GM18873 (cell line): ENCODE results near the gene CACNB4.
A peak's percentile ranks its signal among the peaks of the same experiment; 100 is the strongest.
"Not testable (repeated sequence)": the region's sequence is repeated elsewhere in the genome, so short reads cannot be mapped to it uniquely, and the experiment has no call there.

Experiments
- ATAC-seq: cut with Tn5 transposase; IDR thresholded peaks from one replicate; pipeline ENCODE4 v1.9.1; 2021; ENCODE audit warnings: mild to moderate bottlenecking, moderate library complexity, moderate number of reproducible peaks; ENCODE audit not compliant: unreplicated experiment, low FRiP score

Gene CACNB4

DNA sequence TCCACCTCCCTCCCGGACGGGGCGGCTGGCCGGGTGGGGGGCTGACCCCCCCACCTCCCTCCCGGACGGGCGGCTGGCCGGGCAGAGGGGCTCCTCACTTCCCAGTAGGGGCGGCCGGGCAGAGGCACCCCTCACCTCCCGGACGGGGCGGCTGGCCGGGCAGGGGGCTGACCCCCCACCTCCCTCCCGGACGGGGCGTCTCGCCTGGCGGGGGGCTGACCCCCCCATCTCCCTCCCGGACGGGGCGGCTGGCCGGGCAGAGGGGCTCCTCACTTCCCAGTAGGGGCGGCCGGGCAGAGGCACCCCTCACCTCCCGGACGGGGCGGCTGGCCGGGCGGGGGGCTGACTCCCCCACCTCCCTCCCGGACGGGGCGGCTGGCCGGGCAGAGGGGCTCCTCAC, 223.2 kb downstream of the CACNB4 start:
- not testable (repeated sequence) for ATAC-seq

DNA sequence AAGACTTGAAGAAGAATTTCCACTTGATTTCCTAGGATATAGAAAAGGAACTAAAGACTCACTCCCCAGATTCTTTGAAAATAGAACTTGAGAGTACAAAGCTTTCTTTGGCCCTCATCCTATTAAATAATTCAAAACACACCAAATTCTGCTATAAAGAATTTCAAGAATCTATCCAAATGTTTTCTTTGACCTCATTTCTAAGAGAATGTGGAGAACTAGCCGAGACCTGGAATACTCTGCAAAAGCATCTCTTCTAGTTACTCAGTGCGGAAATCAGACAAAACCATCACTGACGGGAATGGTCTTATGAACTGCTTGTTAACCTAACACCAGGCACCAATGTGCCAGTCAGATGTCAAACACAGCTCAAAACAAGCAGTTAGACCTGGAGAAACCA, 226.4 kb downstream of the CACNB4 start:
- no peak for ATAC-seq

DNA sequence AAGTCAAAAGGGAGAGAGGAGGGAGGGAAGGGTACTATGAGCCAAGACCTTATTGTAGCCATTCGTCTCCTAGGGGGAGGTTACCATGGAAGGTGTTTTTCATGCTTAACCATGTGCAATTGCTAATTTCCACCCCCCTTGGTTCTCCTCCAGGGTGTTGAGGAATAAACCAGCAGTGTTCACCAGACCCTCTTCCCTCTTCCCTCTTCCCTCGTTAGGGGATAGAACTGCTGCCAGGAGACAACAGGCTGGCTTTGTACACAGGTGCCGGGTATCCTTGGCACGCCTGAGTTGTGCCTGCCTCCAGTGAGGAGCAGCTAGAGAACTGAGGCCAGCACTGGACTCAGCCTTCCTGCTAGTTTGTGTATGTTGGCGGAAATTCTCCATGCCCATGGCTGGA, 229.6 kb downstream of the CACNB4 start:
- ATAC-seq, result no peak

DNA sequence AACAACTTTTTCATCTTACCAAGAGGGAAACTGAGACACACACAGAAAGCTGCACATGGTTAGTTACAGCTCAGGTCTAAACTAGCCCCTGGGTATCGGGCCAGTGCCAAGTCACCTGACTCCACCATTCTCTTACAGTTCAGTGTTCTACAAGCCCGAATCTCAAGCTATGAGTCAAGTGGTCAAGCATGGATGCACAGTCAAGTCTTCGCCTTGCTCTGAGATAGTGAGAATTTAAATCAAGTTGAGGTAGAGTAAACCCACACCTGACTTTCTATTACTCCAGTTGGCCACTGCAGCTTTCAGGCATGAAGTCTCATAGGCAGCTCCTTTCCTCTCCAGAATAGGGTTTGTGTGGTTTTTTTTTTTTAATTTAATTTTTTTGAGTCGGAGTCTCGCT, 236.1 kb downstream of the CACNB4 start:
- peak; percentile 100 for ATAC-seq

DNA sequence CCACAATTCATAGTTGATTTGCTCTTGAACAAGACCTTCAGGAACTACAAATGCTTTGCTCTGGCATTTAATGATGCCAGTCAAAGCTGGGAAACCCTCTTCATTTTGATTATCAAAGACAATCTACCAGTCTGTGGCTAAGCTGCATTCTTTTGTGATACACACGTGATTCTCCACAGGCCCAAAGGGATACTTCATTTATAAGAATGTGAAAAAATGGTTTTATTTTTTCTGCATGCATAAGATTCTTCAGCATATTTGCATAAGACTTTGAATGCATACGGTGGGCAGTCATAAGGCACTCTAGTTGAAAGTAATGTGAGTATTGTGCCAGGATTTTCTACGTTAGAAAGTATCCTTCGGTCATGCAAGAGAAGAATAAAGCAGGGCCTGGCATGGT, 237.7 kb downstream of the CACNB4 start:
- no peak for ATAC-seq

DNA sequence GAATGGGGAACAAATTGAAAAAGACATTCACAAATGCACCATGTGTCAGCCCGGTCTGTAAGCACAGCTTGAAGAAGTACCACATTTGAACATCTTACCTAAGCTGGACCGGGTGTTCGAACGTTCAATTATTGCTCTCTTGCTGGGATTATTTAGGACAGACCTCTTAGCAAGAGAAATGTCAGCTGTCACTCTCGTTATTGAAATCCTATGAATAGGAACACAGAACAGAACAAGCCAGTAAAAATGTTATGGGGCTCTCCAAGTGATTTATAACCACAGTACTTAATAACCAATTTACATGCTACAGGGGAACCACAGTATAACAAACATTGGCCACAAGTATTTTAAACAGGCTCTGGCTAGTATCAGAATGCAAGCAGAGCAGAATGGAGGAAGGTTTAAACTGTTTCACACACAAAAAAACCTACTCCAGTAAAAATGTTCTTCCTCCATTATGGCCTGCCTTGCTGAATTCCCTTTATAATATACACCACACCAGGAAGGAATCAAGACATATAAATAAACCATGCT, 238.2 kb downstream of the CACNB4 start:
- ATAC-seq, result no peak

DNA sequence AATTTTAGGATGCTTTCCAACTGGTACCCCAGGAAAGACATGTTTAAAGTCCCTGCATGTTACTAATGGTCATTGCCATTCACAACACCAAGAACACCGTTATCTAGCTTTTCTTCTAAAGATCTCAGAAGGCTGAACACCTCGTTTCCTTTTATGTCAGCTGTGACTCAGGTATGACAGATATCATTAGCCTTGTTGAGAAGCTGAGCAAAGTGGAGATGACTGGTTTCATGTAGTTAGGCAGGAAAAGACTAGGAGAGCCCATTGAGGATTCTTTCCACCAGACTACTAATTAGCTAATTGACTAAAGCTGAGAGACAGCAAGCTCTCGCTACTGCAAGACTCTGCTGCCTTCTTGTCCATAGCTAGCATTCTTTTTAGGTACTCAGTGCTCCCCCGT, 238.6 kb downstream of the CACNB4 start:
- no peak for ATAC-seq

DNA sequence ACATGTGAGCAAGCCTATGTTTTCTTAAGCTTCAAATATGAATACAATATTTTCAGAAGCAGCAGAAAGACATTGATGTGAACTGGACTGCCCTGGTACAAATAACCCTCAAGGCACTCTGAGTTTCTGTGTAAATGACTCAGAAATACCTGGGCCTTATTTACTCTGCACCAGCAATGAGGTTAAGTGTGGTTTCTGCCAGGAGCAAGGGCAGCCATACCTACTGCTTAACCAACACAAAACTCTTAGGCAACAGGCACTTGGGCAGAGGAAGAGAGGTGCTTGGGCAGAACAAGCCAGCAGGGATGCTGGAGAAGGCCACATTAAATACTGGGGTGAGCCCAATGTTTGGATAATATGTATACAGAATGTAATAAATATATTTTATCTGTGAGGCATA, 241.2 kb downstream of the CACNB4 start:
- no peak for ATAC-seq

DNA sequence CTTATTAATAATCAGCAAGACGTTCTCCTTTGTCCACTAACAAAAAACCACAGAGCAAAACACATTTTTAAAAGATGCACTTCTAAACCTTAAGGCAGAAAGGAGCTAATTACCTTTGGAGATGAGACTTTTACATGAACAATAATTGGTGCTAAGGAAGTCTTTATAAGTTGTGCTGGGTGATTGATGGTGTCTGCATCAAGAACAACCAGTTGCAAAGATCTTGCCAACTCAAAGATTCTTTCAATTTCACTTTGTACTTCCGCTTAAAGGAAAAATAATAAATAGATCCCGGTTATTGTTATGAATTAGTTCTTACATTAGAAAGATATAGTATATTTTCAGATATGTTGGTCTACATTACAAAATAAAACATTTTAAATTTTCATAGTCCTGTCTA, 243.7 kb downstream of the CACNB4 start:
- no peak for ATAC-seq

DNA sequence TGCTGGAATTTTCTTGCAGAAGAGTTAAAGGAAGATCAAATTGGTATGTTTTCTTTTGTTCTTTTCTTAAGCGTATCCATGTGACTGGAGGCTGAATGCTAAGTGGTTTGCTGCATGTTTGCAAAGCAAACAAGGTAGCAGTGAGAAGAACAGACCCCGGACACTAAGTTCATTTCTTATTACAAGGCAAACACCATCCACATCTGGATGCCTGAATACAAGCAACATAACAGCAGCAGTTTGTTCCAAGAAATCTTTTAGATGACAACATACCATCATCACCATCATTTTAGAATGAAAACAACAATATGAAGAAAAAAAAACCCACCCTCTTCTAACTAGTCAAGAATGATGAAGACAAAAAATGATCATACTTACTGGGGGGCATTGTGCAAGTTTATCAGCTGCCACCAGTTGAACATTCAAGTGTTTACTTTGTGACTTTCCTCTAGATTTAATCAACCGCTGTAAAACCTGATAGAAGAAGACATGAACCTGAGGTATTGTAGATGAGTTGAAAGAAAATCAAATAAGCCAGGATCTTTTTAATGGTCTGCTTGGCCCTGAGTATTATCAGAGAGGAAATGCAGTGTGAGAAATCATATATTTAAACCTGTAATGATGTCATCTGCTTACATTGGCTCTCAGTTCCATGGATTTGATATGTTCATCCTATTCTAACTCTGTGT, 245.6 kb downstream of the CACNB4 start:
- no peak for ATAC-seq

DNA sequence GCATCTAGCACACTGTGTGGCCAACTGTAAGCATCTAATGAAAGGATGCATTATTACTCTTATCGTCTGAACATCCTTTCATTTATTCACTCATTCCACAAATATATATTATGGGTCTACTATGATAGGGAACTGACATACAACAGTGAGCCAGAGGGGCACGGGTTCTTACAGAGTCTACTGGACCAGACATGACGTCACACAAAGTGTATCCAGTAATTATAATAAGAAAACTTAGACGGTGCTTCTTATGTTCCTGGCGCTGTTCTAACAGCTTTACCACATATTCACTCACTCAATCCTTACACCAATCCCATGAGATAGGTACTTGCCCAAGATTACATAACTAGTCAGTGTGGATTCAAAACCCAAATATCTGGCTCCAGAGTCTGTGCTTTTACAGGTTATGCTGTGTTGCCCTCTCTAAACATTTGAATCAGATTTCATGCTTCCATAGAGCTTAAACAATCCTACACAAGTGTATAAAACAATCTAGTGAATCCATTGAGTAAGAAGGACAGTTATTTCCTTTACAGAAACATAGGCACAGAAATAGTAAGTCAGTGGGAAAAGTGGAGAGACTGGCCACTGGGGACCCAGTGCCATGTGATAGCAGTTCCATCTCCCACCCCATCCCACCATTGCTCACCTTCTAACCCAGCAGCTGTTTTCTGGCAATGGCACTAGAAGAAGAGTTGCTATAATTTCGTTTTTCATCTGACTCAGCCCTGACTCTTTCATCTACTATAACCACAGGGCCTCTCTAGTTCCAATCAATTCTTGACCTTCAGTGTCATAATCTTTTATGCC, 246.4 kb downstream of the CACNB4 start:
- no peak for ATAC-seq

DNA sequence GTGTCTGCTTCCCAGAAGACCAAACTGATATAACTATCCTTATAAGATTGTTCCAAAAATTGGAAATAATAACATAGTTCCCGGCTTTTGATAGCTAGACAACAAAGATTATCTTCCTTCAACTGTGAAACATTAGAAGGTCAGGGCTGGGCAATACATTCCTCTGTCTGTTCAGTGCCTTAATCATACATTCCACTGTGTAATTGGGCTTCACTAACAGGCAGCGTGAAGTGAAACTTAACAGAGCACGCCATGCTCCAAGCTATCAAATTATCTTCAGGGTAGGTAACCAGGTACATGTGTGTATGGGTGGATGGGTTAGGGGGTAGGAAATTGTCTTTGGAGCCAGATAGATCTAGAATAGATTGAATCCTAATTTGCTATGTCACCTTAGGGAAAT, 247.1 kb downstream of the CACNB4 start:
- ATAC-seq, result no peak

DNA sequence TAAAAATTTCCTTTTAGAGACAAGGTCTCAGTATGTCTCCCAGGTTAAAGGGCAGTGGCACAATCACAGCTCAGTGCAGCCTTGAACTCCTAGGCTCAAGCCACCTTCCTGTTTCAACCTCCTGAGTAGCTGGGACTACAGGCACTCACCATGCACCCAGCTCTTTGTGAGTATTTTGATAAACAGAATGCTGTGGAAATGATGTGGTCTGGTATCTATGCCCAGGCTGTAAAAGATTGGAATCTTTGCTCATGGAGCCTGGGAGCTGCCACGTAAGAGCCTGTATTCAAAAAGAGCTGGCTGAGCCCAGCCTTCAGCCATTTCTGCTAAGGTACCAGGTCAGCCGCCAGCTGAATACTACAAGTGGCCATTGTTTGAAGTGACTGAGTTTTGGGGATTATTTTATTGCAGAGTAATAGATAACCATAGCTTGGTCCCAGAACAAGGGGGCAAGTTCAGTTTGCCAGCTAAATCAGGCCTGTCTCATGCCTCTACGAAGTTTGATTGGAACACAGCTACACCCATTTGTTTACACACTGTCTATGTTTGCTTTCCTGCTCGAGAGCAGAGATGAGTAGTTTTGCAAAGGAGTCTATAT, 249.3 kb downstream of the CACNB4 start:
- no peak for ATAC-seq

DNA sequence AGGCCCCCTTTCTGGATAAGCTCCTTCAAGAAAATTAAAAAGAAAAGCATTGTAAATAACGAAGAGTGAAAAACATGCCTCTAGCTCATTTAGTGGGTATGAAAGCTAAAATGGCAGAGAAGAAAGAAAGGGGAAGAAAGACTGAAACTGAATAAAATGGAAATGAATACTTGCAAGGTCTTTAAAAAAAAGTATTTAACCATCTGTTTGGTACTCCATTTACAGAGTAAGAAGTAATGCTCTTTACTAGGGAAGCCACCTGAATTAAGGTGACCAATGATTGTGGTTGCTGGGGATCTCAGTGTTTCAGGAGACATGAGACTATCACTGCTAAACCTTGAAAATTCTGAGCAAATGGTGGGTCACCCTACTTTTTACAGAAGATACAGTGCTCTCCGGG, 253.0 kb downstream of the CACNB4 start:
- ATAC-seq, result peak; percentile 51

DNA sequence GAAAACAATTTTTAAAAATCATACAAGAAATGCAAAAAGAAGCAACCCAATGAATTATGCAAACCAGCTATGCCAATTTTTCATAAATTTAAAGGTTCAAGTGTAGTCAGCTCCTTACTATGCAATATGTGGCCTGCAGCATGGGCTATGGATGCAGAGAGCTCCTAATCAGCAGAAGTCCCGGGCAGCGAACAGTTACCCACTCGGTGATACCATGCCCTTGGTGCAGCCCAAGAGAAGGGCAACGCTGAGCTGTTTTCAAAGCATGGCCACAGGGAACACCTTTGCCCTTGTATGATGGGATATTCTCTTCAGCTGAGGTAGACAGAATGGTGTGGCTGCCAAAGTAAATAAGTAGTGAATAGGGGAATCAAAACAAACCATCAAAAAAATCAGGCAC, 253.4 kb downstream of the CACNB4 start:
- ATAC-seq, result no peak

DNA sequence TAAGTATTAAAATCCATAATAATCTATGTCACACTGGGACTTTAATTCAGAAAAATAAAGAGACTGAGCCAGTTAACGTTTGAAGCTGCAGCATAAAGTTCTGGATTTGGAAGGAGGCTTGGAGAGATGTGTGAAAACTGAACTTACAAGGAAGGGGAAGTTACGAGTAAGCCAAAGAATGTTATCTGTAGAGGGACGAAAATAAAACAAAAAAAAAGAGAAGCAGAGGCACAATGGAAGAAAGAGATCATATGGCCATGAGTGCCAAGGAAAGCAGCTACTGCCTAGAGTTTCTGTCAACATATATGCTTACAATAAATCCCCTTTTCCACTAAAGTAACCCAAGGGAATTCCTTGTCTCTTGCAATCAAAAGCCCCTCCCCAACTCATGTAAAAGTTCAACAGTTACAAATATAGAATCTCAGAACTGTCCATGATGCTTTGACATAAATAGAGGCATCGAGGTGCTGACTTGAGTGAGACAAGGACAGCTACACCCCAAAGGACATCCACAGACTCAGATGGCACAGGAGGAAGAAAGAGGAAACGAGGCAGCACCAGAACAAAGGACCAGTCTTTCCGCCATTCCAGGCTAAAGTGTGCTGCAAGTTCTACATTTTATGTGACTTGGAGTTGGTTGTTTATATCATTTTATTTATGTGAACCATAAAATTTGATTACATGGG, 254.5 kb downstream of the CACNB4 start:
- ATAC-seq, result no peak

DNA sequence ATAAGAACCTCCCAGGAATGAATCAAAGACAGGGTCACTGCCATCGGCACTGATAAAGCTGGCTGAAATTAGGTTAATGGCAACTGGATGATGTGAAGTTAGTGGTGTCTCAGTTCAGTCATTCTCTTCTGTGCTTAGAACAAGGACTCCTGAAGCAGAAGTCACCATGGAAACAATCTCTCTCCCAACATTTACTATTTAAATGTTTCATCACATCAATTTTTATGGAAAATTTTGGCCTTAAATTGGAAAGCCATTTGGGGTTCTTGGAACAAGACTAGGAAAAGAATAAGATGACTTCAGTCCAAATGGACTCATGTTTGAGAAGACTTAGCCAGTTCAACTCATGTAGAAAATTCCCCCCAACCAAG, 255.2 kb downstream of the CACNB4 start:
- no peak for ATAC-seq

DNA sequence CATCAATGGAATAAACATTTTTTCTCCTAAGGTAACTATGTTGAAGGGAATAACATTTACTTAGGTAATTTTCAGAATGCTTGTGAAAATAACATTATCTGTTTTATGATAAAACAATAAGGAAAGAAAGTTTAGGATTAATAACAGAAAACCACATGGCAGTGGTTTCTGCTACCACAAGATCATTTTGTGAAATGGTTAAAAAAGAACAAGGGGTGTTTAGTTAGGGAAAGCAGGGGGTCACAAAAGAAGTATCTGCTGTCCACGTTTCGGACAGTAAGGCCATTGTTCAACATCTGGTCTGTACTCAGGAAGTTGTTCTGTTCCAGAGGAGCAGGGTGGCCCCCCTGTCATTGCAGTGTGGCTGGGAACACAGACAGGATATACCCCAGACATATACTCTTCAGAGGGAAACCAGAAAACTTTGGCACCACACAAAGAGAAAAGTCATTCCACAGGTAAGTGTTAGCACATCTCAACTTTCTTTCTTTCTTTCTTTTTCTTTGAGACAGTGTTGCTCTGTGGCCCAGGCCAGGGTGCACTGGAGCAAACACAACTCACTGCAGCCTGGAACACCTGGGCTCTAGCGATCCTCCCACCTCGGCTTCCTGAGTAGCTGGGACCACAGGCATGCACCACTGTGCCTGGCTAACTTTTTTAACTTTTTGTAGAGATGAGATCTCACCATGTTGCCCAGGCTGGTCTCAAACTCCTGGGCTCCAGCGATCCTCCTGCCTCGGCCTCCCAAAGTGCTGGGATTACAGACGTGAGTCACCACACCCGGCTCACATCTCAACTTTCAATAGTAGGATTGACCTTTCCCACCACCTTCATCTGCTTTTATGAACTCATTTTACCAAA, 255.8 kb downstream of the CACNB4 start:
- ATAC-seq, result no peak

DNA sequence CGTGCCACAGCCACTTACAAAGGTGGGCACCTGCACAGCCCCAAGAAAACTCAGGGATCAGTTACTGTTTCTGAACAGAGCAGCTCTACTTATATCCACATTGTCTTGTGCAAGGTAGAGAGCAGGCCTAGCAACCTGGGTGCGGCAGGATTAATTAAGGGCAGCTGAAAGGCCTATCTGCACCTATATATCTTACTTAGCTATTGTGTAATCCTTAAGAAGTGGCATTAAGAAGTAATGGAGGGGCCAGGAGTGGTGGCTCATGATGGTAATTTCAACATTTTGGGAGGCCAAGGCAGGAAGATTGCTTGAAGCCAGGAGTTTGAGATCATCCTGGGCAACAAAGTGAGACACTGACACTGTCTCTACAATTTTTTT, 257.8 kb downstream of the CACNB4 start:
- no peak for ATAC-seq
